ENCODE data around the gene DOHH. TPM values are rescaled to one million over a fixed set of nuclear protein-coding genes. Genes with fewer than 3 reads are reported as not detected.
A peak's percentile ranks its signal among the peaks of the same experiment; 100 is the strongest.

Gene DOHH
- polyA plus RNA-seq, 1 donor from 2014 or later = 16.3 TPM

DNA sequence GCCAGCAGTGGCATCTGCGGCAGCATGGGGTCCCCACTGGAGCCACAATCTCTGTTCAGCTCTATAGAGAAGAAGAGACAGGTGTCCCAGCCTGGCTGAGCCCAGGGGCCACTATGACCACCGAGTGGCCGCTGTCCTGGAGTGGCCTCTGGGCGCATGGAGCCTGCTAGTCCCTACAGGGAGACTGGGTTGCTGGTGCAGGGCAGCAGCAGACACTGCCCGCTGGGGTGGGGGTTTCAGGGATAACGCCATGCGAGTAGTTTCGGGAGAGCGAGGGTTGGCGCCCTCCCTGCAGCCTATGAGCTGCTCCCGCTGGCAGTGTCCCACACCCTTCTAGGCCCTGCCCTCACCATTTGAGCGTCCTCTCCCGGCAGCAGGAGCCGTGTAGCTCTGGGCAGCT lies 27.6 kb upstream of the DOHH start:
- H3K9me3 Mint-ChIP-seq = no peaks in the 10 kb centered on the region
- no peaks in the 10 kb centered on the region for H3K4me1 Mint-ChIP-seq
- H3K36me3 Mint-ChIP-seq = peaks cover 2% of the 10 kb centered on the region
- H3K27ac Mint-ChIP-seq = no peak overlapping the region
- H3K4me3 Mint-ChIP-seq = no peak overlapping the region
- H3K27me3 Mint-ChIP-seq = no peaks in the 10 kb centered on the region

DNA sequence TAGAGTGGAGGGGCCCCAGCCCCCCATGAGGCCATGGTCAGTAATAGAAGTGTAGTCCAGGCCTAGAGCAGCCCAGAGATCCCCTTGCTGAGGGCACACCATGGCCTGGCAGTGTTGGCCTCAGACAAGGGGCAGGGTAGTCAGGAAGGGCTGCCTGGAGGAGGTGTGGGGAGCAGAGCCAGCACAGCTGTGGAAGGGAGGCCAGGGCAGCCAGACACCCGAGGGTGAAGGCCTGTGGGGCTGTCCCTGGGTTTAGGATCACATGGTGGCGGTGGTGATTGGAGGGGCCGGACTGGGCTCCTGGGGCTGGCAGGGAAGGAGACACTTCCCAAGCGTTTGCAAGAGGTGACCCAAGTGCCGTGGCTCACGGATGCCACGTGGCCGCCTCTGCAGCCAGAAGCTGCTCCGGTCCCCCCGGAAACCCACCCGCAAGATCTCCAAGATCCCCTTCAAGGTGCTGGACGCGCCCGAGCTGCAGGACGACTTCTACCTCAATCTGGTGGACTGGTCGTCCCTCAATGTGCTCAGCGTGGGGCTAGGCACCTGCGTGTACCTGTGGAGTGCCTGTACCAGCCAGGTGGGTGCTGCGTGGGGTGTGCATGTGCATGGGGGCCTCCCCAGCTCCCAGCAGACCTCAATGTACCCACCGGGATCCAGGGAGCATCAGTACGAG lies 26.9 kb upstream of the DOHH start:
- no peaks in the 10 kb centered on the region for H3K9me3 Mint-ChIP-seq
- H3K27me3 Mint-ChIP-seq = no peaks in the 10 kb centered on the region
- H3K27ac Mint-ChIP-seq = no peak overlapping the region
- H3K36me3 Mint-ChIP-seq = peaks cover 2% of the 10 kb centered on the region
- H3K4me3 Mint-ChIP-seq = no peak overlapping the region
- no peaks in the 10 kb centered on the region for H3K4me1 Mint-ChIP-seq

DNA sequence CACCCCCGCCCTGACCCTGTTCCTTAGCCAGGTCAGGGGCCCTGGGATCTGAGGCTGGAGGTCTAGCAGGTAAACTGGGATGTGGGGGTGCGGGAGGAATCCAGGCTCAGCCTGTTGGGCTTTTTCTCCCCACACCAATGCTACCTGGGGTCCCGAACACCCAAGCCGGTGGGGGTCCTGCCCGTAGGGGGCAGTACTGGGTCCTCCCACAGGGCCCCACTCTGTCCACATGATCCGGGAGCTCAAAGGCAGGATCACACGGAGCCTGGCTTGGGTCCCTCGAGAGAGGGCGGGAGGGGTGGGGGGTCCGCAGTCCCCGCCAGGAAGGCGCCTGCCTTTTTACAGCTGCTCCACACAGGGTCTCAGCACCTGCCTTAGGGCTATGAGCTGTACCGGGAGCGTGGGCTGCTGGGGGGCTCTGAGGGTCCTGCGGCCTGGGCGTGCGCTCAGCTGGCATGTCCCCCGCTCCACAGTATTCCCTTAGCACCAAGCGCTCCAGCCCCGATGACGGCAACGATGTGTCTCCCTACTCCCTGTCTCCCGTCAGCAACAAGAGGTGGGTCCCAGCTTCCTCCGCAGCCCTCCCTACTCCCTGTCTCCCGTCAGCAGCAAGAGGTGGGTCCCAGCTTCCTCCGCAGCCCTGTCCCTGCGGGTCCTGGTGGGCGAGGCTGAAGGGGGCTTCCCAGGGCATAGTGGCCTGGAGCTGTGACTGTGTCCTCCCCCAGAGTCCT lies 26.2 kb upstream of the DOHH start:
- Mint-ChIP-seq H3K9me3 (no peaks in the 10 kb centered on the region), H3K4me1 (peaks cover 0 to 3% (median 0%) of the 10 kb centered on the region in 3 donors), H3K36me3 (peaks cover 2% of the 10 kb centered on the region), H3K4me3 (no peak overlapping the region), H3K27ac (no peak overlapping the region), H3K27me3 (no peaks in the 10 kb centered on the region)

DNA sequence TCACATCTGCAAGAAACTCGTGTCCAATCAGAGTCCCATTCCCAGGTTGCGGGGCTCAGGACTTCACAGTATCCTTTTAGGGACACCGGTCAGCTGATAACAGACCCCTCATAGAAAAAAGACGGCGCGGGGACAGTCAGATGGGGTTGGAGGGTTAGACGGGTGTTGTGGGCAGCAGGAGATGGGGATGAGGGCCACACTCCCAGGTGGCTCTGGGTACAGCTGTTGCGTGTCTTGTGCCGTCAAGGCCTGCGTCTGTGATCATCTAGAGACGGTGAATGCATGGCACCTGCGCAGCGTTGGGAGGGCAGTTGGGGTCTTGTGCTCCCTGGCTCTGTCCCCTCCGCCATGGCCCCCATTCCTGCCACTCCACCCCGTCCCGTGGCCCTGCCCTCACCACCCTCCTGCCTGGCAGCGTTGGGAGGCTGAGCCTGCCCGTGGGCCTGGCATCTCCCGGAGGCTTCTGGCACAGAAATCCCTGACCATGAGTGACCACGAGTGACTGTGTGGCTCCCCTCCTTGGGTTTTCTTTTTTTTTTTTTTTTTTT lies 24.5 kb upstream of the DOHH start:
- no peak overlapping the region for H3K27ac Mint-ChIP-seq
- H3K9me3 Mint-ChIP-seq = no peaks in the 10 kb centered on the region
- no peaks in the 10 kb centered on the region for H3K27me3 Mint-ChIP-seq
- peaks cover 6% of the 10 kb centered on the region for H3K36me3 Mint-ChIP-seq
- no peak overlapping the region for H3K4me3 Mint-ChIP-seq
- H3K4me1 Mint-ChIP-seq = peaks cover 0 to 6% (median 4%) of the 10 kb centered on the region in 3 donors

DNA sequence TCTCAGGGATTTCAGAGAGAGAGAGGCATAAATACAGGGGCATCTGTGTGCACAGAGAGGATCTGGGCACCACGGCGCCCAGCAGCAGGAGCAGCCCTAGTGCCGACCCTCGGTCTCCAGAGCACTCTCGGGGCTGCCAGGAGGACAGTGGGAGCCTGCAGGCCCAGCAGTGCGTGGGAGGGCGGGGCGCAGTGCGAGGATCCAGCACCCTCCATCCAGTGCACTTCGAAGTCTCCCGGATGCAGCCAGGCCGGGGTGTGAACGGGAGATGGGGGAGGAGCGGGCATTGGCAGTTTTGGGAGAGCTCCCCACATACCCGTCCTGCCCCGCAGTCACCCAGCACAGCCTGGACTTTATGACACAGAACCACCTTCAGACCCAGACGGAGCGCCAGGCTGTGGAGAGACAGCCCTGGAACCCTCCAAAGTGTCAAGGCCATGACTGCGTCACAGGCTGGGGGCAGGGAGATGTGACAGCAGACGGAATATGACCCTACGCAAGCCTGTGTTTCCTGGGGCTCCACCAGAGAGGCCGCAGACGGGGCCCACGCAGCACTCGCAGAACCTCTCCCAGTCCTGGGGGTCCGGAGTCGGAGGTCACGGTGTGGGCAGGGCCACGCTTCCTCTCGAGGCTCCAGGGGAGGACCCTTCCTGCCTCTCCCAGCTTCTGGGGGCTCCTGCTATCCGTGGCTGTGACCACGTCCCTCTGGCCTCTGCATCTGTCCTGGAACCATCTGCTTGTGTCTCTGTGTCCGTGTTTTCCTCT lies 23.8 kb upstream of the DOHH start:
- Mint-ChIP-seq H3K9me3 (no peaks in the 10 kb centered on the region), H3K4me3 (no peak overlapping the region), H3K27me3 (no peaks in the 10 kb centered on the region), H3K36me3 (peaks cover 6% of the 10 kb centered on the region), H3K27ac (no peak overlapping the region), H3K4me1 (peaks cover 0 to 6% (median 4%) of the 10 kb centered on the region in 3 donors)

DNA sequence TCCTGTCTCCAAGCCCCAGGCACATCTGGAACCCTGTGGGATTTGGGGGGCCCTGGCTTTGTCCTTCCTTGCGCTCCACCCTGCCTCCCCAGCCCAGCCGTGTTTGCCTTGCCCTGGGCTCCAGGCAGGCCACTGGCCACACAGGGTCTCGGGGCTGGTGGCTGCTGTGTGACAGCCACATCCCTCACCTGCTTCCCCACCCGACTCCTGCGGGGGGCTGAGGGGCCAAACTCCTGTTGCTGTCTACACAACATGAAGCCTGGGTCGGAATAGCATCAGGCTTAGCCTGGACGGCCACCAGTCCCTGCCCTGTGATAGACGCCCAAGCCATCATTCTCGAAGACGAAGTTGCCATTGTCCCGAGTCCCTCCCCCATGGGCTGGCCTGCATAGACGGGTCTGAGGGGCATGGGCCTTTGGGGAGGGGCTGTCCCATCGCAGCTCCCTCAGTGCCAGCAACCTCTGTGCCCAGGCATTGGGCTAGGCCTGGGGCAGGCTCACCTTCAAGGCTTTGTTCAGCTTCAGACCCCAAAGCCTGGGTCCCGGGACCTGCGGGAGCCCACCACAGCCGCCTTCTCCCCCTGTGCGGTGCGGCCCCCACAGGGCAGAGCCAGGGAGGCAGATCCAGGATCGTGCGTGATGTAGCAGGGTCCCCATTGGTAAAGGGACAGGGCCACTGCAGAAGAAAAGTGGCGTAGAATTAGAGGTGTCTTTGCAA lies 23.0 kb upstream of the DOHH start:
- Mint-ChIP-seq H3K27me3 (no peaks in the 10 kb centered on the region), H3K4me3 (no peak overlapping the region), H3K27ac (no peak overlapping the region), H3K9me3 (no peaks in the 10 kb centered on the region), H3K4me1 (peaks cover 0 to 7% (median 6%) of the 10 kb centered on the region in 3 donors), H3K36me3 (peaks cover 6% of the 10 kb centered on the region)

DNA sequence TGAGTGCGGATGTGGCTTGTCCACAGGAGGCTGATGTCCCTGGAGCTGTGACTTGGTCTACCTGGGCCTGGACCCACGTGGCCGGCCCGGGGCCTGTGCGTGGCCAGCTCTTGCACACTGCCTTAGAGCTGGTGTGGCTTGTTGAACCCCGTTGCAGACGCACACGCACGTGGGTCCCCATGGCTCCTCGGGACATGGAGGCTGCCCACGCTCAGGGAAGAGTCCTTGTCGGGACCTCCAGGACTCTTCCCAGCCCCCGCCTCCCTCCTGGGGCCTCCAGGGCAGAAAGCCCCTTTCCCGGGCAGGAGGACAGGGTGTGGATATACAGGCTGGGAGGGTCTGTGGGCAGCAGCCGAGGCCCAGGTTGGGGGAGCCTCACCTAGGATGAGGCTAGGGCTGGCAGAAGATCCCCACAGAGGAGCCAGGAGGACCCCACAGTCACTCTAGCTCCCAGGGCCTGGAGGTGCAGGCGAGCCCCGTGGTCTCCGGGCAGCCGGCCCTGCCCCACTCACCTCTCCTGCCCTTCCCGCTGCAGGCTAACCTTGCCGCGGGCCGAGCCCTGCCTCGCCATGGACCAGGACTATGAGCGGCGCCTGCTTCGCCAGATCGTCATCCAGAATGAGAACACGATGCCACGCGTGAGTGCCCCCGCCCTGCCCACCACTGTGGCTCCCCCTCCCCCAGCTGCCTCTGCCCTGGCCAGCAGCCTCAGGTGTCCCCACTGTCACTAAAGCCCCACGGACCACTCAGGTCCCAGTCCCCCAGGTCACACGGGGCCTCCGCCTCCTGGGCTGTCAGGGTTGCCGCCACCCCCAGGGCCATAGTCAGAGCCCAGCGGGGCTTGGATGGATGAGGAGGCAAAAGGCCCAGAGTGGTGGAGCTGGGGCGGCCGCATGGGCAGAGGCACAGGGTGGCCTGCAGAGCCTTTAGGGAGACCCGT lies 22.2 kb upstream of the DOHH start:
- Mint-ChIP-seq H3K27me3 (no peaks in the 10 kb centered on the region), H3K36me3 (peaks cover 6% of the 10 kb centered on the region), H3K4me3 (no peak overlapping the region), H3K4me1 (peaks cover 0 to 10% (median 9%) of the 10 kb centered on the region in 3 donors), H3K9me3 (no peaks in the 10 kb centered on the region), H3K27ac (no peak overlapping the region)

DNA sequence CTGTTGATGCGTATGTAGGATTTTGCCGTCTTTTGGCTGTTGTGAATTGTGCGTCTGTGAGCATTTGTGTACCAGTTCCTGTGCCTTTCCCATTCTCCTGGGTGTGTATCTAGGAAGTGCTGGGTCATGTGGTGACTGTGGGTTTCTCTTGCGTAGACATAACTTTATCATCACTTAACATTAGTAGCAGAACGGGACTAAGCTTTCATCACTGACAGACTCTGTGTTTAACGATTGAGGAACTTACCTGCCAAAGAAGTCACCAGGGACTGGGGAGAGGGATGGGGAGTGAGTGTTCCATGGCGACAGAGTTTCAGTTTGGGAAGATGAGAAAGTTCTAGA lies 20.6 kb upstream of the DOHH start:
- H3K36me3 Mint-ChIP-seq = peaks cover 6% of the 10 kb centered on the region
- H3K27me3 Mint-ChIP-seq = no peaks in the 10 kb centered on the region
- H3K9me3 Mint-ChIP-seq = no peaks in the 10 kb centered on the region
- H3K4me1 Mint-ChIP-seq = peaks cover 10 to 20% (median 19%) of the 10 kb centered on the region in 3 donors
- no peak overlapping the region for H3K4me3 Mint-ChIP-seq
- H3K27ac Mint-ChIP-seq = no peak overlapping the region

DNA sequence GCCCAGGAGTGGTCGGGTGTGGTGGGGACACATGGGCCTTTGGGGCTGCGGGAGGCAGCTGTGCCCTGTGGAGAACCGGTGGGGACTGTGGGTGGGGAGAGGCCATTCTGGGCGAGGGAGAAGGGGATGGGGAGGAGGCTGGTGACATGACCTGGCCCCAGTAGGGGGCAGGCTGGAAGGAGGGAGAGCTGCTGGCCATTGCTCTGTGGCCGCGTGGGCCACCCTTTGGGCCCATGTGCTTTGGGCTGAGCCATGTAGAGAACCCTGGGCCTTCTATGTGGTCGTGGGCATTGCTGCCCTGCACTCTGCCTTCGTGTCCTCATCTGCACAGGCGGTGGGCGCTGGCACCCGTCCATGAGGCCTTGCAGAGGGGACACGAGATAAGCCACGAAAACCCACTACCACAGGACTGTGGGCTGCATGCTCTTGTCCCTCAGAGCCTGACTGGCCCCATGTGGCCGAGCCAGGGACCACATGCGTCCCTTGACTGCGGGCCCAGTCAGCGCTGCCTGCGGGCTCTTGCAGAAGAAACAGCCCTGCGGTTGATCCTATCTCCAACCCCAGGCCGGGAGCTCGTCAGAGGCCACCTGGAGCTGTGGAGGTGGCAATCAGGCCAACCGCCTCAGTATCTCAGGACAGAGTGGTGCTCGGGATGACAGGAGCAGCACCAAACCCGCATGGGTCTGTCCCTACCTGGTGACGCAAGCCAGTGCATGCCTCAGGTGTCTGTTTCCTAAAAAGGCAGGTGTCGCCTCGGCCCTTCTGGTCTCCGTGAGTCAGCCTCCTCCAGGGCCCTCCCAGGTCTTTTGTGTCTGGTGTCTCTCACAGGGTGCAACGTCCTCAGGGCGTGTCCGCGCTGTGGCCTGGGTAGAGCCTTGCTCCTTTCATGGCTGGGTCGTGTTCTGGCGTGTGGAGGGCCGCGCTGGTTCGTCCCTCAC lies 20.0 kb upstream of the DOHH start:
- H3K4me3 Mint-ChIP-seq = no peak overlapping the region
- H3K4me1 Mint-ChIP-seq = peaks cover 10 to 24% (median 22%) of the 10 kb centered on the region in 3 donors
- H3K9me3 Mint-ChIP-seq = no peaks in the 10 kb centered on the region

DNA sequence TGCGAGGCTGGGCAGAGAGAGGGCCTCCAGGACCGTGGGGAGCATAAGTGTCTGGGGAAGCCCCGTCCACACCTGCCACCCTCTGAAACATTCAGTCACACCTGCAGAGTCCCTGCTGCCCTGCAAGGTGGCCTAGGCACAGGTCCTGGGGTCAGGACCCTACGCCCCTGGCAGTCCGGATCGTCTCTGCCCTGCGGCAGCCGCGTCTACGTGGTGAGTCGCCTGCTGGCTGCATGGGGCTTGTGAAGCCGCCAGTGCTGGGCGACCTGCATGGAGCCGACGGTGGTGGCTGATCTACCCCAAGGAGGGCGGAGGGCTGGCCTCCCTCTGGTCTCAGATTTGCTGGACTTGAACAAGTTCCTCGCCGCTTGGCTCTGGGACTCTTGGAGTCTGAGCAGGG lies 18.7 kb upstream of the DOHH start:
- peak overlapping the region in 2 of 3 donors; percentile 71 to 82 for H3K27ac Mint-ChIP-seq
- no peak overlapping the region for H3K4me3 Mint-ChIP-seq
- H3K4me1 Mint-ChIP-seq = peaks cover 10 to 28% (median 24%) of the 10 kb centered on the region in 3 donors
- H3K36me3 Mint-ChIP-seq = peaks cover 3% of the 10 kb centered on the region
- H3K27me3 Mint-ChIP-seq = no peaks in the 10 kb centered on the region
- no peaks in the 10 kb centered on the region for H3K9me3 Mint-ChIP-seq

More for the DNA sequence above, 20.0 kb upstream of the DOHH start:
- no peaks in the 10 kb centered on the region for H3K27me3 Mint-ChIP-seq
- H3K36me3 Mint-ChIP-seq = peaks cover 6% of the 10 kb centered on the region
- no peak overlapping the region for H3K27ac Mint-ChIP-seq

DNA sequence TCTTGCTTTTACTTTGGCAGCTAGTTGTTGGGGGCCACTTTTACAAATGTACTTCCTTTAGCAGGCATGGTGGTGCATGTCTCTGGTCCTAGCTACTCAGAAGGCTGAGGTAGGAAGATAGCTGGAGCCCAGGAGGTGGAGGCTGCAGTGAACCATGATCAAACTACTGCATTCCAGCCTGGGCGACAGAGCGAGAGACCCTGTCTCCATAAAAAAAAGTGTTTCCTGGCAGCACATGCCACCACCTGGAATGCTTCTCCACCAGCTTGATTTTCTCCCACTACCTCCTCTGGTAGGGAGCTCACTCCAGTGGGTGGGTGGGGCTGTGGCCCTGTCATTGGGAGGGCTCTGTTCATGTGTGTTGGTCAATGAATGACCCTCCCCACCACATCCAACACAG lies 18.2 kb upstream of the DOHH start:
- H3K4me1 Mint-ChIP-seq = peaks cover 10 to 30% (median 25%) of the 10 kb centered on the region in 3 donors

DNA sequence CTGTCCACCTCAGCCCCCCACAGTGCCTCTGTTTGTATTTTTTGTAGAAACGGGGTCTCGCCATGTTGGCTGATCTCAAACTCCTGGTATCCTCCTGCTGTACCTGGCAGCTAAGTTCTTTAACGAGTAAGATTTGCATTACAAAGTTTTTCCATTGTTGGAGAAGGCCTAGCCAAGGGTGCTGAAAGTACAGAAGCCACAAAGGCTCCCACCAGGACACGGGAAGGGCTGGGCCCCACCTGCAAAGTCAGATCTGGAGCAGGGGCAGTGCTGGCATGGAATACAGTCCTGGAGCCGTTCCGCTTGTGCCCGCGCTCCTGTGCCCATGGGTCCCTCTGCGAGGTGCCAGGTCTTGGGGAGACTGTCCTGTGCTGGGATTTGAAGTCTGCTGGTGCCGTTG lies 17.8 kb upstream of the DOHH start:
- Mint-ChIP-seq H3K27me3 (no peaks in the 10 kb centered on the region), H3K4me3 (peak overlapping the region in 2 of 4 donors; percentile 17), H3K27ac (peak overlapping the region in 2 of 3 donors; percentile 82 to 99), H3K9me3 (no peaks in the 10 kb centered on the region), H3K36me3 (peaks cover 3% of the 10 kb centered on the region), H3K4me1 (peaks cover 10 to 31% (median 27%) of the 10 kb centered on the region in 3 donors)

More for the DNA sequence above, 18.2 kb upstream of the DOHH start:
- Mint-ChIP-seq H3K27ac (peak overlapping the region in 2 of 3 donors; percentile 82 to 99), H3K27me3 (no peaks in the 10 kb centered on the region), H3K36me3 (peaks cover 3% of the 10 kb centered on the region), H3K4me3 (peak overlapping the region in 2 of 4 donors; percentile 17), H3K9me3 (no peaks in the 10 kb centered on the region)

DNA sequence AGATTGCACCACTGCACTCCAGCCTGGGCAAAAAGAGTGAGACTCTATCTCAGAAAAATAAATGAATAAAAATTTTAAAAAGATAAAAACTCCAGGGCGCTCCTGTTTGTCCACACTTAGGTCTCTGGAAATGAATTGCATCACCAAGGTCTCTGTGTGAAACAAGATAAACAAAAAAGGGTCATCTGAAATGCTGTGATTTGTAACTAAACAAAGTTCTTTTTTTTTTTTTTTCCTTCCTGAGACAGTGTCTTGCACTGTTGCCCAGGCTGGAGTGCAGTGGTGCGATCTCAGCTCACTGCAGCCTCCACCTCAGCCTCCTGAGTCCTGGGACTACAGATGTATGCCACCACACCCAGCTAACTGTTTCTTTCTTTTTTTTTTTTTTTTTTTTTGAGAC lies 17.2 kb upstream of the DOHH start:
- H3K9me3 Mint-ChIP-seq = no peaks in the 10 kb centered on the region
- no peaks in the 10 kb centered on the region for H3K27me3 Mint-ChIP-seq
- peaks cover 3% of the 10 kb centered on the region for H3K36me3 Mint-ChIP-seq
- H3K27ac Mint-ChIP-seq = peak overlapping the region in 2 of 3 donors; percentile 53 to 99
- peak overlapping the region in 1 of 4 donors; percentile 45 for H3K4me3 Mint-ChIP-seq
- H3K4me1 Mint-ChIP-seq = peaks cover 10 to 31% (median 27%) of the 10 kb centered on the region in 3 donors
